RPMI8226 (cell line): ENCODE results near the gene TYMS.

Experiments
- DNase-seq: peaks from one replicate; pipeline ENCODE4 v3.0.0-alpha.2; 2015

The TYMS gene

GRCh38 chr18:657311-658000 lies at the start of gene TYMS:
Gene TYMS, plus strand, starts transcription at chr18:657653. Its CDS starts 90 bp downstream, at chr18:657743.
- DNase-seq = peak; percentile 87

GRCh38 chr18:607930-608329 lies 49.5 kb upstream of the TYMS start:
- DNase-seq = peak; percentile 60

GRCh38 chr18:610214-610928 lies 47.1 kb upstream of the TYMS start:
- DNase-seq = no peak

- DNase-seq = no peak
These were observed 45.3 kb upstream of the TYMS start for GRCh38 chr18:612156-612555.

GRCh38 chr18:614193-614592 lies 43.3 kb upstream of the TYMS start:
- no peak for DNase-seq

- DNase-seq = no peak
These were observed 42.3 kb upstream of the TYMS start for GRCh38 chr18:615092-615521.

GRCh38 chr18:615773-616172 lies 41.7 kb upstream of the TYMS start:
- DNase-seq = no peak

GRCh38 chr18:616380-616995 lies 41.0 kb upstream of the TYMS start:
- peak; percentile 58 for DNase-seq

- no peak for DNase-seq
These were observed 39.4 kb upstream of the TYMS start for GRCh38 chr18:617970-618504.

GRCh38 chr18:618618-619017 lies 38.8 kb upstream of the TYMS start:
- no peak for DNase-seq

- no peak for DNase-seq
These were observed 36.0 kb upstream of the TYMS start for GRCh38 chr18:621291-622043.

GRCh38 chr18:622289-622688 lies 35.2 kb upstream of the TYMS start:
- no peak for DNase-seq

- peak; percentile 82 for DNase-seq
These were observed 33.5 kb upstream of the TYMS start for GRCh38 chr18:623761-624620.

- no peak for DNase-seq
These were observed 30.2 kb upstream of the TYMS start for GRCh38 chr18:627231-627630.

GRCh38 chr18:629269-630150 lies 27.9 kb upstream of the TYMS start:
- DNase-seq = no peak

- no peak for DNase-seq
These were observed 25.9 kb upstream of the TYMS start for GRCh38 chr18:631560-631959.

GRCh38 chr18:634551-635045 lies 22.9 kb upstream of the TYMS start:
- DNase-seq = no peak

GRCh38 chr18:635171-635570 lies 22.3 kb upstream of the TYMS start:
- no peak for DNase-seq

GRCh38 chr18:641224-641623 lies 16.2 kb upstream of the TYMS start:
- DNase-seq = no peak

- DNase-seq = peak; percentile 14
These were observed 13.0 kb upstream of the TYMS start for GRCh38 chr18:644395-645004.
